Neural progenitor cell (in vitro differentiated cells): ENCODE data around the gene SYT1.

Experiments used
- CTCF ChIP-seq: fragments of 200-600 bp; sonication (generic); IDR thresholded peaks from 2 replicates; pipeline ENCODE4 v1.5.1; 2017; ENCODE audit warnings: antibody characterized with exemption, mild to moderate bottlenecking
- EZH2phosphoT487 ChIP-seq: fragments of 200-600 bp; sonication (generic); IDR thresholded peaks from 2 replicates; pipeline ENCODE4 v1.6.1; 2017; ENCODE audit warnings: antibody characterized with exemption

GRCh38 chr12:78918268-78918667 lies 53.7 kb downstream of the SYT1 start:
- no peak for TF ChIP-seq CTCF
- no peak for TF ChIP-seq EZH2phosphoT487
